Astrocyte (in vitro differentiated cells and primary cell): ENCODE measurements around the gene MGAM2. TPM values are rescaled to one million over a fixed set of nuclear protein-coding genes. Genes with fewer than 3 reads are reported as not detected.

Experiments used
- DNase-seq: peaks from one replicate; pipeline ENCODE4 v3.0.0-alpha.2; 2010; ENCODE audit warnings: low read depth
- FAIRE-seq: peaks from 2 replicates; lab custom pipeline; 2011; peaks lifted over from hg19 to GRCh38; lab: Jason Lieb, UNC
- H2AFZ ChIP-seq: 2 replicates; pipeline ENCODE4 v1.6.0; 2012; ENCODE audit warnings: low read depth, low read length, inconsistent platforms
- H3K27ac ChIP-seq: 2 replicates; pipeline ENCODE4 v1.5.1; 2011; ENCODE audit warnings: low read depth, low read length, inconsistent platforms
- H3K27me3 ChIP-seq: 2 replicates; pipeline ENCODE4 v1.6.0; 2011; ENCODE audit warnings: low read length, inconsistent platforms; ENCODE audit not compliant: insufficient read depth
- H3K36me3 ChIP-seq: 2 replicates; pipeline ENCODE4 v1.5.1; 2011; ENCODE audit warnings: low read length, inconsistent platforms; ENCODE audit not compliant: insufficient read depth
- H3K4me1 ChIP-seq: 2 replicates; pipeline ENCODE4 v1.5.1; 2011; ENCODE audit warnings: low read length, inconsistent platforms; ENCODE audit not compliant: insufficient read depth
- H3K4me2 ChIP-seq: 2 replicates; pipeline ENCODE4 v1.6.0; 2012; ENCODE audit warnings: low read length, inconsistent platforms
- H3K4me3 ChIP-seq: 2 replicates; pipeline ENCODE4 v1.5.1; 2011; ENCODE audit warnings: low read depth, mild to moderate bottlenecking, low read length, inconsistent platforms; ENCODE audit not compliant: insufficient read depth
- H3K79me2 ChIP-seq: 2 replicates; pipeline ENCODE4 v1.6.0; 2012; ENCODE audit warnings: mild to moderate bottlenecking, low read length, inconsistent platforms; ENCODE audit not compliant: insufficient read depth
- H3K9ac ChIP-seq: 2 replicates; pipeline ENCODE4 v1.6.0; 2012; ENCODE audit warnings: mild to moderate bottlenecking, low read length, inconsistent platforms
- H3K9me3 ChIP-seq: 2 replicates; pipeline ENCODE4 v1.5.1; 2012; ENCODE audit warnings: low read depth, mild to moderate bottlenecking, low read length, inconsistent platforms; ENCODE audit not compliant: insufficient read depth
- H4K20me1 ChIP-seq: 2 replicates; pipeline ENCODE4 v1.6.0; 2012; ENCODE audit warnings: low read length, inconsistent platforms; ENCODE audit not compliant: insufficient read depth
- H3K27ac Mint-ChIP-seq: one replicate; pipeline ENCODE4 v1.8.0; 2021; ENCODE audit warnings: mild to moderate bottlenecking, mixed read lengths; ENCODE audit not compliant: unreplicated experiment
- H3K27me3 Mint-ChIP-seq: one replicate; pipeline ENCODE4 v1.8.0; 2021; ENCODE audit warnings: low read depth, mixed read lengths; ENCODE audit not compliant: unreplicated experiment
- H3K36me3 Mint-ChIP-seq: one replicate; pipeline ENCODE4 v1.8.0; 2021; ENCODE audit warnings: low read depth, mixed read lengths; ENCODE audit not compliant: unreplicated experiment
- H3K4me1 Mint-ChIP-seq: one replicate; pipeline ENCODE4 v1.8.0; 2021; ENCODE audit warnings: low read depth, mixed read lengths; ENCODE audit not compliant: unreplicated experiment
- H3K4me3 Mint-ChIP-seq: one replicate; pipeline ENCODE4 v1.8.0; 2021; ENCODE audit warnings: mild to moderate bottlenecking, moderate library complexity, mixed read lengths; ENCODE audit not compliant: unreplicated experiment
- H3K9me3 Mint-ChIP-seq: one replicate; pipeline ENCODE4 v1.8.0; 2021; ENCODE audit warnings: mild to moderate bottlenecking, mixed read lengths; ENCODE audit not compliant: unreplicated experiment
- EZH2 ChIP-seq: IDR thresholded peaks from 2 replicates; pipeline ENCODE4 v1.6.1; 2012; ENCODE audit warnings: mild to moderate bottlenecking, low read length, inconsistent platforms; ENCODE audit not compliant: insufficient read depth
- total RNA-seq: library from RNA; stranded (reverse); gene quantifications from 2 replicates; pipeline ENCODE4 v1.2.1, GENCODE V29; 2021
- TF ChIP-seq, protein P1 (sequence below): IDR thresholded peaks from 2 replicates; pipeline ENCODE4 v1.5.1; 2011; ENCODE audit warnings: low read depth, mild to moderate bottlenecking, inconsistent platforms, low read length, moderate library complexity; ENCODE audit not compliant: insufficient read depth

The MGAM2 gene
- total RNA-seq, 1 donor from 2014 or later, result 0.05 TPM

DNA sequence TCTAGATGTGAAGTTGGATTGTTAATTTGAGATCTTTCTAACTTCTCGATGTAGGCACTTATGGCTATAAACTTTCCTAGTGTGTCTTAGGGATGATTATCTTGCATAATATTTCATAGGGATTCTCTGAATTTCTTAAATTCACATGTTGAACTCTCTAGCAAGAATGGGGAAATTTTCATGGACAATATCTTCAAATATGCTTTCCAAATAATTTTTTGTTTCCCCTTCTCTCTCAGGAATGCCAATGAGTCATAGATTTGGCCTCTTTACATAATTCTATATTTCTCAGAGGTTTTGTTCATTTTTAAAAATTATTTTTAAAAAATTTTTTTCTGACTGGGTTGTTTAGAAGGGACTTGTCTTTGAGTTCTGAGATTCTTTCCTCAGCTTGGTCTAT, 68.9 kb downstream of the MGAM2 start:
- H3K4me2 ChIP-seq, result no peak overlapping the region
- no peak overlapping the region for H3K27ac ChIP-seq
- no peak overlapping the region for H2AFZ ChIP-seq
- no peaks in the 10 kb centered on the region for H3K9me3 Mint-ChIP-seq
- H4K20me1 ChIP-seq, result no peaks in the 10 kb centered on the region
- no peak for DNase-seq
- no peak overlapping the region for H3K9ac ChIP-seq
- no peak overlapping the region for H3K27ac Mint-ChIP-seq
- H3K79me2 ChIP-seq, result no peaks in the 10 kb centered on the region
- no peaks in the 10 kb centered on the region for H3K27me3 Mint-ChIP-seq
- no peaks in the 10 kb centered on the region for H3K9me3 ChIP-seq
- no peak overlapping the region for H3K4me3 Mint-ChIP-seq
- no peaks in the 10 kb centered on the region for H3K4me1 ChIP-seq
- no peak overlapping the region for H3K4me3 ChIP-seq
- no peaks in the 10 kb centered on the region for H3K36me3 ChIP-seq
- no peaks in the 10 kb centered on the region for H3K27me3 ChIP-seq
- peaks cover 16% of the 10 kb centered on the region for H3K4me1 Mint-ChIP-seq
- TF ChIP-seq, protein P1, sequence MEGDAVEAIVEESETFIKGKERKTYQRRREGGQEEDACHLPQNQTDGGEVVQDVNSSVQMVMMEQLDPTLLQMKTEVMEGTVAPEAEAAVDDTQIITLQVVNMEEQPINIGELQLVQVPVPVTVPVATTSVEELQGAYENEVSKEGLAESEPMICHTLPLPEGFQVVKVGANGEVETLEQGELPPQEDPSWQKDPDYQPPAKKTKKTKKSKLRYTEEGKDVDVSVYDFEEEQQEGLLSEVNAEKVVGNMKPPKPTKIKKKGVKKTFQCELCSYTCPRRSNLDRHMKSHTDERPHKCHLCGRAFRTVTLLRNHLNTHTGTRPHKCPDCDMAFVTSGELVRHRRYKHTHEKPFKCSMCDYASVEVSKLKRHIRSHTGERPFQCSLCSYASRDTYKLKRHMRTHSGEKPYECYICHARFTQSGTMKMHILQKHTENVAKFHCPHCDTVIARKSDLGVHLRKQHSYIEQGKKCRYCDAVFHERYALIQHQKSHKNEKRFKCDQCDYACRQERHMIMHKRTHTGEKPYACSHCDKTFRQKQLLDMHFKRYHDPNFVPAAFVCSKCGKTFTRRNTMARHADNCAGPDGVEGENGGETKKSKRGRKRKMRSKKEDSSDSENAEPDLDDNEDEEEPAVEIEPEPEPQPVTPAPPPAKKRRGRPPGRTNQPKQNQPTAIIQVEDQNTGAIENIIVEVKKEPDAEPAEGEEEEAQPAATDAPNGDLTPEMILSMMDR, result no peak
- no peak for TF ChIP-seq EZH2
- no peaks in the 10 kb centered on the region for H3K36me3 Mint-ChIP-seq
- no peak for FAIRE-seq

DNA sequence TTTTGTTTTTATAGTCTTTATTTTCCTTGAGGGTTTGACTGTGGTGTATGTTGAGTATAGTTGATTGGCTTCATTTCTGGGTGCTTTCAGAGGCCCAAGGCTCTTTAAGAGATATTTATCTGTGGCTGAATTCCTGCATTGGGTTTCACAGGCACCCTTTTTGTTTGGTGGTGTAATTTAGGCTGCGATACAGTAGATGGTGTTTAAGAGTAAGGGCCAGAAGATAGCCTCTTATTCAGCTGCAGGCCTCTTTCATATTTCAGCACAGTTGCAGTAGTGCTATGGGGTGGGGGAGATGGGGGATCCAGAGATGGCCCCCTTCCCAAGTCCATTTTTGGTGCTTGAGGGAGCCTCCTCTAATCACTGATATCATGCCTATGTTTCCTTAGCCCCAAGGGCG, 69.7 kb downstream of the MGAM2 start:
- Histone ChIP-seq H3K27ac (no peak overlapping the region), H3K79me2 (no peaks in the 10 kb centered on the region), H3K9ac (no peak overlapping the region), H3K4me1 (no peaks in the 10 kb centered on the region), H2AFZ (no peak overlapping the region), H3K4me2 (no peak overlapping the region), H3K36me3 (no peaks in the 10 kb centered on the region), H3K9me3 (no peaks in the 10 kb centered on the region), H3K27me3 (no peaks in the 10 kb centered on the region), H3K4me3 (no peak overlapping the region), H4K20me1 (no peaks in the 10 kb centered on the region)
- Mint-ChIP-seq H3K27me3 (no peaks in the 10 kb centered on the region), H3K9me3 (no peaks in the 10 kb centered on the region), H3K4me3 (no peak overlapping the region), H3K36me3 (no peaks in the 10 kb centered on the region), H3K27ac (peak overlapping the region; percentile 37), H3K4me1 (peaks cover 16% of the 10 kb centered on the region)
- no peak for TF ChIP-seq EZH2
- TF ChIP-seq, protein P1, result no peak
- FAIRE-seq, result no peak
- DNase-seq, result no peak

DNA sequence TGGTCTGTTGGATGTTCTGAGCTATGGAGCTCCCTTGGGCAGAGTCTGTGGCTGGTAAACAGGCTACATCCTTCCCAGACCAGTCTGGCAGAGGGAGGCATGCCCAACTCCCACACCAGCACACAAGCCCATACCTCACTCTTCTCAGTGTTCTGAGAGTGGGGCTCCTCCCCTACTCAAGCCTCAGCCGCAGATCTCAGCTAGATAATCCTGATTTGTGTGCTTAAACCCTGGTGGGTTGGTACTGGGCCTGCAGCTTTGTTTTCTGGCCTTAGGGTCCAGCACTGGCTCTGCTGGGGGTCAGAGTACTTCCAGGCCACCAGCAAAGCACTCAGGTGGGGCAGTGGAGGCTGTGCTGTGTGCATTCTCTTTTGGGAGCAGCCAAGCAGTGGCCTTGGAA, 70.4 kb downstream of the MGAM2 start:
- H3K36me3 Mint-ChIP-seq, result no peaks in the 10 kb centered on the region
- H3K27ac Mint-ChIP-seq, result no peak overlapping the region
- H3K27me3 Mint-ChIP-seq, result no peaks in the 10 kb centered on the region

More for the DNA sequence above, 70.4 kb downstream of the MGAM2 start:
- Histone ChIP-seq H3K4me1 (no peaks in the 10 kb centered on the region), H3K9ac (no peak overlapping the region), H2AFZ (no peak overlapping the region), H3K4me3 (no peak overlapping the region), H3K27me3 (no peaks in the 10 kb centered on the region), H3K27ac (no peak overlapping the region), H3K79me2 (no peaks in the 10 kb centered on the region), H4K20me1 (no peaks in the 10 kb centered on the region), H3K36me3 (no peaks in the 10 kb centered on the region), H3K9me3 (no peaks in the 10 kb centered on the region), H3K4me2 (no peak overlapping the region)
- TF ChIP-seq, protein P1, result no peak
- no peak for TF ChIP-seq EZH2
- FAIRE-seq, result no peak
- Mint-ChIP-seq H3K4me1 (peaks cover 18% of the 10 kb centered on the region), H3K4me3 (no peak overlapping the region), H3K9me3 (no peaks in the 10 kb centered on the region)
- no peak for DNase-seq
